Measurements from ENCODE around the gene CLIC3.

Gene CLIC3

DNA sequence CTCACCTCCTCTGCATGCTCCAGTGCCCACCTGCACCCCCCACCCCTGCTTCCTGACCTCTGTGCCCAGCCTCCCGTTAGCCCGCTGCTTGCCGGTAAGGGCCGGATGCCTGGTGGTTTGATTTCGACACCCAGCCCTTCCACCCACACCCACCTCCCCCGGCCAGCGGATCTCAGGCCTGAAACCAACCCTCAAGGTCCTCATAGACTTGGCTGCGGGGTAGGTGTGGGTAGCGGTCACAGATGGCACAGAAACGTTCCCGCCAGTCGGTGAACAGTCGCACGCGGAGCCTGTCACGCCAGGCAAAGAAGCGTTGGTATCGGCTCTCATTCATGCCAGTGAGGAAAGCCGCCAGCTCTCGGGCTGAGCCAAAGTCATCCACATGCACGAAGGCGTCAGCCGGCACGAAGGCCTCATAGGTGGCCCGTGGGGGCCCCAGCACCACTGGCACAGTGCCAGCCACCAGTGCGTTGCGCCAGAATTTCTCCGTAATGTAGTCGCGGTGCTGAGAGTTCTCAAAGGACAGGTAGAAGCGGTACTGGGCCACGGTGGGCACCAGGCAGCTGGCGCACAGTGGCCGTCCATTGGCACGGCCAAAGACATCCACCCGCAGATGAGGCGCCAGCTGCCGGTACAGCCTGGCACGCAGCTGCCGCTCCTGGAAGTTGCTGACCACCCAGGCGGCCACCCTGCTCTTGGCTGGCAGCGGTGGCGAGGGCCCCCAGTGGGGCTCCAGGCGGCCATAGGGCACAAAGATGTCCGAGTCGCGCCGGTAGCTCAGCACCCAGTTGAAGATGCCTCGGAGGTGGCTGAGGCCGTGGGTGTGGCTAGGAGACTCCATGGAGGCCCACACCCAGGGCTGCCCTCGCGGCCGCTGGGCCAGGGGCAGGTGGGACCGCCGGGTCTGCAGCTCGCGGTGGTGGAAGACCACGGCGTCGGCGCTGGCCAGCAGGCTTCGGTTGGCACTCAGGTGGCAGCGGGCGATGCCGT lies 34.5 kb upstream of the CLIC3 start:
- no peak for DNase-seq (ENCODE audit: low read depth)
- no peak overlapping the region for H3K4me3 ChIP-seq (ENCODE audit: low read depth, low read length)
- TF ChIP-seq, protein P1, sequence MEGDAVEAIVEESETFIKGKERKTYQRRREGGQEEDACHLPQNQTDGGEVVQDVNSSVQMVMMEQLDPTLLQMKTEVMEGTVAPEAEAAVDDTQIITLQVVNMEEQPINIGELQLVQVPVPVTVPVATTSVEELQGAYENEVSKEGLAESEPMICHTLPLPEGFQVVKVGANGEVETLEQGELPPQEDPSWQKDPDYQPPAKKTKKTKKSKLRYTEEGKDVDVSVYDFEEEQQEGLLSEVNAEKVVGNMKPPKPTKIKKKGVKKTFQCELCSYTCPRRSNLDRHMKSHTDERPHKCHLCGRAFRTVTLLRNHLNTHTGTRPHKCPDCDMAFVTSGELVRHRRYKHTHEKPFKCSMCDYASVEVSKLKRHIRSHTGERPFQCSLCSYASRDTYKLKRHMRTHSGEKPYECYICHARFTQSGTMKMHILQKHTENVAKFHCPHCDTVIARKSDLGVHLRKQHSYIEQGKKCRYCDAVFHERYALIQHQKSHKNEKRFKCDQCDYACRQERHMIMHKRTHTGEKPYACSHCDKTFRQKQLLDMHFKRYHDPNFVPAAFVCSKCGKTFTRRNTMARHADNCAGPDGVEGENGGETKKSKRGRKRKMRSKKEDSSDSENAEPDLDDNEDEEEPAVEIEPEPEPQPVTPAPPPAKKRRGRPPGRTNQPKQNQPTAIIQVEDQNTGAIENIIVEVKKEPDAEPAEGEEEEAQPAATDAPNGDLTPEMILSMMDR (IDR thresholded peaks at IDR 0.05; ENCODE audit: control insufficient read depth, extremely low read depth, insufficient read depth), result no peak

DNA sequence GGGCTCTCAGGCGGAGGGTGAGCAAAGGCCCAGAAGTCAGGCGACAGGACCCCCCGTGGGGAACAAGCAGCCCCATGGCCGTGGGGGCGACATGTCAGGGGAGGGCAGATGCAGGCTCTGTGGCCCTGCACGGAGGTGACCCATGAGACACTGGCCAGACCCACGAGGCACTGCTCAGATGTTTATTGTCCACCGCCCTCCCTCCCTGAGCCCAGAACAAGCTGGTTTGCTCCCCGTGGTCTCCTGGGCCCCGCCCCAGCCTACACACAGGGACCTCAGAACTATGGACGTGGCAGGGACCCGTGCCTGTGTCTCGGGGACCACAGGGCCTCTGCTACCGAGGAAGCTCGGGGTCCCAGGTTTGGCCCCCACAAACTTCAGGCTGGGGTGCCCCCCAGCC lies 33.6 kb upstream of the CLIC3 start:
- no peak overlapping the region for H3K4me3 ChIP-seq (ENCODE audit: low read depth, low read length)
- no peak for DNase-seq (ENCODE audit: low read depth)
- TF ChIP-seq, protein P1 (IDR thresholded peaks at IDR 0.05; ENCODE audit: control insufficient read depth, extremely low read depth, insufficient read depth), result no peak

DNA sequence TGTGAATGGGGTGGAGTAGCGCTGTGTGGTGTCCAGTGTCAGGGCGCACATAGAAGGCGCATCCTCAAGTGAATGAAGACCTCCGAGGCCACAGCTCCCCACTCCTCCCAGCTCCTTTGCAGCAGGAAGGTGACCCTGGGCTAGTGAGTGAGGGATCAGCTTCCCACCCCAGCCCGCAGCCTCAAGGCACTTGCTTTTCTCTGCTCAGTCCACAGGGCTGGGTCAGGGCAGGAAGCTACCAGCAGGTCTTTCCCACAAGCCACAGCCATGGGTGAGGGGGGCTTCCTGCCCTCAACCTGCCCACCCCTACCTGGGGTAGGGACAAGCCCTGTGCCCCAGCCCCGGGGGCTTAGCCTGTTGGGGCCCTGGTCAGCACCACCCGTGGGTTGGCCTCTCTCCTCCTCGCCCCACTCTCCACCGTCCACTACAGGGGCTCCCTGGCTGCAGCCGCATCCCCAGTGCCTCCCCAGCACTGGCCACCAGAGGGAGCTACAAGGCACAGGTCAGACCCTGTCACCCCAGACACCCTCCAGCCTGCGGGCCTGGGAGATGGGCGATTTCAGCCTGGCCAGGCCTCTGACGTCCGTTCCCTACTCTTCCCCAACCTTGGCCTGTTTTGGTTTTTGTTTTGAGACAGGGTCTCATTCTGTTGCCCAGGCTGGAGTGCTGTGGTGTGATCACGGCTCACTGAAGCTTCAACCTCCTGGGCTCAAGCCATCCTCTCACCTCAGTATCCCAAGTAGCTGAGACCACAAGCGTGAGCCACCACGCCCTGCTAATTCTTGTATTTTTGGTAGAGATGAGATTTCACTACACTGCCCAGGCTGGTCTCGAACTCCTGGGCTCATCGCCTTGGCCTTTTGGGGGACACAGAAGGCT lies 32.9 kb upstream of the CLIC3 start:
- TF ChIP-seq, protein P1 (IDR thresholded peaks at IDR 0.05; ENCODE audit: control insufficient read depth, extremely low read depth, insufficient read depth), result peak; percentile 97
- H3K4me3 ChIP-seq (ENCODE audit: low read depth, low read length), result peak overlapping the region; percentile 56
- DNase-seq (ENCODE audit: low read depth), result no peak

- TF ChIP-seq, protein P1 (IDR thresholded peaks at IDR 0.05; ENCODE audit: control insufficient read depth, extremely low read depth, insufficient read depth), result peak; percentile 76
- peak overlapping the region; percentile 56 for H3K4me3 ChIP-seq (ENCODE audit: low read depth, low read length)
- DNase-seq (ENCODE audit: low read depth), result no peak
These were observed 32.1 kb upstream of the CLIC3 start for GRCh38 chr9:137028263-137029057.

DNA sequence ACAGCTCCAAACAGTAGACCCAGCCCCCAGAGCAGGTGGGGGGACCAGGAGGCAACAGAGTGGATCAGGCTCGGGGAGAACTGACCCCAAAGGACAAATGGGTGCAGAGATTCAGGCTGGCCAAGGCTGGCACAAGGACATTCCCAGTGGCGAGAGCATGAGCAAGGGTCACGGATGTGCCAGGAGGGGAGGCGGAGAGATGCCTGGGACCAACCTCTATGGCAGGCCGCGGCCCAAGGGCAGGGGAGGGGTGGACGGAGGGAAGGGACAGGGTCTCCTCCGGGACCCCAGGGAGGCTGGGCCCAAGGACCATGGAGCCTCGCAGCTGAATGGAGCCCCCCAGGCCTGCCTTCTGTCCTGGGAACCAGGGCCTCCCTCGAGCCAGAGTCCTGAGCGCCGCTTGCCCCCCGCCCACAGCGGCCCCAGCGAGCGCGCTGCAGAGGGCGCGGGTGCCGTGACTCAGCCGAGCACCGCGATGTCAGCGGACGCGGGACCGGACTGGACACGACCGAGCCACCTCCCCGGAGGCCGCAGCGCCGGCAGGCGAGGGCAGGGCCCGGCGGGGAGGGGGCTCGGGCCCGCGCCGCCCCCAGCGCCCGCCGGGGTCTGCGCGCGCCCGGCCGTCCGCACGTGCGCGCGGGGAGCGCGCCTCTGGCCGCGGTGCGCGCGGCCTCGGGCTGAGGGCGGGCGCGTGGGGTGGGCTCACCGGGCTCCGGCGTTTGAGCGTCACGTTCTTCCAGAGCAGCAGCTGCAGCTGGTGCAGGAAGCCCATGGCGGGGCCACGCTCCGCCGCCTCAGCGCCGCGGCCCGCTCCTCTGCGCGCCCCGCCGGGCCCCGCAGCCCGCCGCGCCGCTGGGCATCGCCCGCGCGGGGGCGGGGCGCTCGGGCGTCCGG lies 31.2 kb upstream of the CLIC3 start, which contains the start of gene ABCA2:
Gene ABCA2, minus strand, starts transcription at position 869 of the 894 bp plus-strand sequence. Its CDS starts 97 bp downstream, at position 772.
- TF ChIP-seq, protein P1 (IDR thresholded peaks at IDR 0.05; ENCODE audit: control insufficient read depth, extremely low read depth, insufficient read depth), result no peak
- peak within 1 kb of the TSS; percentile 75 for H3K4me3 ChIP-seq (ENCODE audit: low read depth, low read length)
- no peak for DNase-seq (ENCODE audit: low read depth)
